Trophoblast cell (in vitro differentiated cells and primary cell): ENCODE measurements around the gene CYP2C8. TPM values are rescaled to one million over a fixed set of nuclear protein-coding genes. Genes with fewer than 3 reads are reported as not detected.
"Not testable (repeated sequence)": the region's sequence is repeated elsewhere in the genome, so short reads cannot be mapped to it uniquely, and the experiment has no call there.

ENCODE experiments used
- DNase-seq, 2 donors: peaks; one replicate each; pipeline ENCODE4 v3.0.0-alpha.2; 2016
- H2AFZ ChIP-seq: 2 replicates; pipeline ENCODE4 v1.6.1; 2013; ENCODE audit warnings: low read length, moderate library complexity, mild to moderate bottlenecking; ENCODE audit not compliant: insufficient read depth, poor library complexity
- H2AK5ac ChIP-seq: 2 replicates; pipeline ENCODE4 v1.6.1; 2013; ENCODE audit warnings: mild to moderate bottlenecking, low read length
- H2BK120ac ChIP-seq: 2 replicates; pipeline ENCODE4 v1.6.1; 2013; ENCODE audit warnings: low read length, mild to moderate bottlenecking, moderate library complexity; ENCODE audit not compliant: insufficient read depth, poor library complexity
- H2BK12ac ChIP-seq: 2 replicates; pipeline ENCODE4 v1.6.1; 2013; ENCODE audit warnings: mild to moderate bottlenecking, low read length, moderate library complexity
- H2BK5ac ChIP-seq: 2 replicates; pipeline ENCODE4 v1.6.1; 2013; ENCODE audit warnings: low read length, low read depth, moderate library complexity, mild to moderate bottlenecking; ENCODE audit not compliant: poor library complexity
- H3K14ac ChIP-seq: 2 replicates; pipeline ENCODE4 v1.6.1; 2013; ENCODE audit warnings: mild to moderate bottlenecking, low read length
- H3K18ac ChIP-seq: 2 replicates; pipeline ENCODE4 v1.6.1; 2013; ENCODE audit warnings: mild to moderate bottlenecking, low read length
- H3K23ac ChIP-seq: 2 replicates; pipeline ENCODE4 v1.6.1; 2013; ENCODE audit warnings: low read length
- H3K27ac ChIP-seq: 2 replicates; pipeline ENCODE4 v1.5.1; 2013; ENCODE audit warnings: low read depth, mild to moderate bottlenecking, inconsistent platforms, low read length, moderate library complexity
- H3K27me3 ChIP-seq: 2 replicates; pipeline ENCODE4 v1.6.1; 2013; ENCODE audit warnings: inconsistent platforms, mild to moderate bottlenecking, low read length, moderate library complexity; ENCODE audit not compliant: insufficient read depth
- H3K36me3 ChIP-seq, 2 experiments: 1 replicate in 1 of 2; 2 replicates in 1 of 2; pipeline ENCODE4 v1.6.1; 2013; ENCODE audit warnings: low read length in 2 of 2, mild to moderate bottlenecking in 2 of 2, moderate library complexity in 1 of 2; ENCODE audit not compliant: insufficient read depth in 2 of 2, control insufficient read depth in 1 of 2
- H3K4ac ChIP-seq: 2 replicates; pipeline ENCODE4 v1.6.1; 2013; ENCODE audit warnings: low read depth, mild to moderate bottlenecking, low read length, moderate library complexity
- H3K4me1 ChIP-seq, 2 experiments: 1 replicate in 1 of 2; 2 replicates in 1 of 2; pipeline ENCODE4 v1.6.1; 2013; ENCODE audit warnings: low read length in 2 of 2, mild to moderate bottlenecking in 2 of 2, moderate library complexity in 1 of 2; ENCODE audit not compliant: insufficient read depth in 2 of 2, control insufficient read depth in 1 of 2
- H3K4me2 ChIP-seq: 2 replicates; pipeline ENCODE4 v1.6.1; 2013; ENCODE audit warnings: inconsistent platforms, mild to moderate bottlenecking, low read length, moderate library complexity
- H3K4me3 ChIP-seq: 2 replicates; pipeline ENCODE4 v1.5.1; 2013; ENCODE audit warnings: mild to moderate bottlenecking, low read depth, low read length, inconsistent platforms
- H3K79me1 ChIP-seq: one replicate; pipeline ENCODE4 v1.6.1; 2013; ENCODE audit warnings: low read length
- H3K79me2 ChIP-seq: 2 replicates; pipeline ENCODE4 v1.6.1; 2013; ENCODE audit warnings: low read length, mild to moderate bottlenecking; ENCODE audit not compliant: control insufficient read depth, insufficient read depth, poor library complexity
- H3K9ac ChIP-seq: 2 replicates; pipeline ENCODE4 v1.6.1; 2013; ENCODE audit warnings: mild to moderate bottlenecking, low read length
- H3K9me3 ChIP-seq: 2 replicates; pipeline ENCODE4 v1.6.1; 2013; ENCODE audit warnings: low read depth, mild to moderate bottlenecking, control low read depth, inconsistent platforms, low read length; ENCODE audit not compliant: insufficient read depth
- H4K12ac ChIP-seq: 2 replicates; pipeline ENCODE4 v1.6.1; 2013; ENCODE audit warnings: low read depth, mild to moderate bottlenecking, low read length, moderate library complexity
- H4K8ac ChIP-seq: 2 replicates; pipeline ENCODE4 v1.6.1; 2013; ENCODE audit warnings: low read depth, mild to moderate bottlenecking, low read length, moderate library complexity
- H4K91ac ChIP-seq: one replicate; pipeline ENCODE4 v1.6.1; 2013; ENCODE audit warnings: low read depth, mild to moderate bottlenecking, low read length, moderate library complexity
- WGBS: extraction: QIAGEN DNeasy Blood & Tissue Kit; methylation state at CpG from one replicate; pipeline ENCODE4 v1.1.7; 2013; ENCODE audit warnings: missing lambda C conversion rate; ENCODE audit not compliant: insufficient read length, insufficient coverage; ENCODE audit errors: extremely low coverage; 5-methylcytosine and 5-hydroxymethylcytosine counted together
- polyA plus RNA-seq: library from polyadenylated mRNA; stranded (reverse); fragments of 200-250 nt; gene quantifications from 2 replicates; pipeline ENCODE4 v1.2.3, GENCODE V29; 2013

CYP2C8 gene
- 0.39 and 0.55 TPM in 2 replicates for polyA plus RNA-seq

DNA sequence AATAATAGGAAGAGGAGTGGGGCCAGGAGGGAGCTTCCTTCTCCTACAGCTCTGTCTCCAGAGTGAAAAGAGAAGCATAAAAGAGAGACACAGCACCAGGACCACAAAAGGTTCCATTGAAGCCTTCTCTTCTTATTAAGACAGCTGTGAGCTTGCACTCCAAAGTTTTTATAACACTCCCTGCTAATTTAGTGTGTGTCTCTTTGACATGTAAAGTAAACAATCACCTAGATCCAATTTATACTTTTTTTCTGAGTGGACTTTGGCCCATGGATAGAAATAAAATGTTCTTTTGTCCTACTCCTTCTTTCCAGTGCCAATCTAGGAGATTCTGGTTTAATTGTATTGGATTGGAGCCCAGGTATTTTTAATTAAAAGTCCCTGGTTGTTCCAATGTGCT, at the start of gene CYP2C8:
Gene CYP2C8, minus strand, starts transcription at position 212 of the 400 bp plus-strand sequence. Its CDS starts 95 bp downstream, at position 117.
- Histone ChIP-seq H2BK120ac (no peak within 1 kb of the TSS), H4K91ac (no peak within 1 kb of the TSS), H2AK5ac (no peak within 1 kb of the TSS), H3K27ac (no peak within 1 kb of the TSS), H3K4me3 (no peak within 1 kb of the TSS), H3K9me3 (no peaks in the 10 kb centered on the region), H4K12ac (no peak within 1 kb of the TSS), H2BK5ac (no peak within 1 kb of the TSS), H2BK12ac (no peak within 1 kb of the TSS), H3K18ac (no peak within 1 kb of the TSS), H3K9ac (no peak within 1 kb of the TSS), H3K4me2 (no peak within 1 kb of the TSS), H4K8ac (no peak within 1 kb of the TSS), H3K79me2 (no peaks in the 10 kb centered on the region), H3K23ac (no peak within 1 kb of the TSS), H3K36me3 (no peaks in the 10 kb centered on the region), H3K27me3 (no peaks in the 10 kb centered on the region), H3K4ac (no peak within 1 kb of the TSS), H3K79me1 (no peaks in the 10 kb centered on the region), H2AFZ (no peak within 1 kb of the TSS), H3K14ac (no peak within 1 kb of the TSS), H3K4me1 (no peaks in the 10 kb centered on the region)
- DNase-seq, result no peak

DNA sequence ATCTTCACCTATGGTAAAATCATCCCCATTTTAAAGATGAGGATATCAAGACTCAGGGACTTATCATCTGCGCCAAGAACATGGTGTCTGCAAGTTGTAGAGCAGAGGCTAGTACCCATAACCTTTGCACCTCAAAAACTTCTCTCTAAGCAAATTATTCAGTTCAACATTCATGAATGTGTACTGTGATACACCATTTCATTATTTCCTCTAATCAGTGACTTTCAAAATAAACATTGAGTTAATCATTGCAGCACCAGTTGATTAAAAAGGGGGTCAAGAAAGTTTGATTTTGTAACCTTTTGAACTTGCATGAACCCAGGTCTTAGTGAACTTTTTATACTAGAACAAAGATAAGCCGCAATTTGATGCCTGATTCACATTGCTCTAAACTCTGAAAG, 47.6 kb upstream of the CYP2C8 start:
- Histone ChIP-seq H4K12ac (no peak overlapping the region), H3K4me2 (no peak overlapping the region), H3K4me1 (no peaks in the 10 kb centered on the region), H3K9ac (no peak overlapping the region), H2BK120ac (no peak overlapping the region), H4K91ac (no peak overlapping the region), H2AK5ac (no peak overlapping the region), H3K36me3 (no peaks in the 10 kb centered on the region), H3K4ac (no peak overlapping the region), H3K18ac (no peak overlapping the region), H3K79me2 (no peaks in the 10 kb centered on the region), H3K4me3 (no peak overlapping the region), H3K9me3 (no peaks in the 10 kb centered on the region), H2BK12ac (no peak overlapping the region), H2BK5ac (no peak overlapping the region), H3K27me3 (no peaks in the 10 kb centered on the region), H3K27ac (no peak overlapping the region), H3K79me1 (no peaks in the 10 kb centered on the region), H2AFZ (no peak overlapping the region), H3K14ac (no peak overlapping the region), H4K8ac (no peak overlapping the region), H3K23ac (no peak overlapping the region)
- DNase-seq, result no peak
- no CpG with 5 or more reads among the region's 2 CpGs for WGBS

DNA sequence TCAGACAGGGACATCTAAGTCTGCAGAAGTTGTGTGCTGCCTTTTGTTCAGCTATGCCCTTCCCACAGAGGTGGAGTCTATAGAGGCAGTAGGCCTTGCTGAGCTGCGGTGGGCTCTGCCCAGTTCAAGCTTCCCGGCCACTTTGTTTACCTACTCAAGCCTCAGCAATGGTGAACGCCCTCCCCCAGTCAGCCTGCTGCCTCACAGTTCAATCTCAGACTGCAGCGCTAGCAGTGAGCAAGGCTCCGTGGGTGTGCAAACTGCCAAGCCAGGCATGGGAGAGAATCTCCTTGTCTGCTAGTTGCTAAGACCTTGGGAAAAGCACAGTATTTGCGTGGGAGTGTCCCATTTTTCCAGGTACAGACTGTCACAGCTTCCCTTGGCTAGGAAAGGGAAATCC, 41.5 kb upstream of the CYP2C8 start:
- H2AK5ac ChIP-seq, H3K36me3 ChIP-seq, H4K12ac ChIP-seq, H3K9ac ChIP-seq, H2BK12ac ChIP-seq, H4K91ac ChIP-seq, H4K8ac ChIP-seq, H3K23ac ChIP-seq, DNase-seq, H3K18ac ChIP-seq, H3K27me3 ChIP-seq, H3K79me2 ChIP-seq, H3K4ac ChIP-seq, H2BK120ac ChIP-seq, H3K4me2 ChIP-seq, H3K9me3 ChIP-seq, H3K14ac ChIP-seq, H3K27ac ChIP-seq, H2AFZ ChIP-seq, H3K4me3 ChIP-seq, H2BK5ac ChIP-seq, H3K4me1 ChIP-seq, H3K79me1 ChIP-seq: not testable (repeated sequence)
- WGBS, result no CpG with 5 or more reads among the region's 6 CpGs

- Histone ChIP-seq H3K27me3 (no peaks in the 10 kb centered on the region), H3K18ac (no peak overlapping the region), H3K4ac (no peak overlapping the region), H3K9me3 (no peaks in the 10 kb centered on the region), H2BK12ac (no peak overlapping the region), H3K27ac (no peak overlapping the region), H3K36me3 (no peaks in the 10 kb centered on the region), H3K23ac (no peak overlapping the region), H3K4me3 (no peak overlapping the region), H2BK120ac (no peak overlapping the region), H3K4me2 (no peak overlapping the region), H4K91ac (no peak overlapping the region), H3K9ac (no peak overlapping the region), H2AFZ (no peak overlapping the region), H3K4me1 (no peaks in the 10 kb centered on the region), H3K79me2 (no peaks in the 10 kb centered on the region), H3K79me1 (no peaks in the 10 kb centered on the region), H4K12ac (no peak overlapping the region), H3K14ac (no peak overlapping the region), H2AK5ac (no peak overlapping the region), H4K8ac (no peak overlapping the region), H2BK5ac (no peak overlapping the region)
- no CpG with 5 or more reads among the region's 1 CpG for WGBS
- no peak for DNase-seq
Observed at GRCh38 chr10:95097805-95098204, 28.5 kb upstream of the CYP2C8 start.
